T-helper 9 cell (primary cell): Measurements from ENCODE around the gene POLR3B.
"Not testable (repeated sequence)": the region's sequence is repeated elsewhere in the genome, so short reads cannot be mapped to it uniquely, and the experiment has no call there.

Source experiments
- DNase-seq: peaks from one replicate; pipeline ENCODE4 v3.0.0-alpha.2; 2020

Gene POLR3B

DNA sequence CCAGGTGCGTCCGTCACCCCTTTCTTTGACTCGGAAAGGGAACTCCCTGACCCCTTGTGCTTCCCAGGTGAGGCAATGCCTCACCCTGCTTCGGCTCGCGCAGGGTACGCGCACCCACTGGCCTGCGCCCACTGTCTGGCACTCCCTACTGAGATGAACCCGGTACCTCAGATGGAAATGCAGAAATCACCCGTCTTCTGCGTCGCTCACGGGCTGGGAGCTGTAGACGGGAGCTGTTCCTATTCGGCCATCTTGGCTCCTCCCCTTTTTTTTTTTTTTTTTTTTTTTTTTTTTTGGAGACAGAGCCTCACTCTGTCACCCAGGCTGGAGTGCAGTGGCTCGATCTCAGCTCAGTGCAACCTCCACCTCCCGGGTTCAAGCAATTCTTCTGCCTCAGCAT lies 120.1 kb downstream of the POLR3B start:
- DNase-seq, result not testable (repeated sequence)

DNA sequence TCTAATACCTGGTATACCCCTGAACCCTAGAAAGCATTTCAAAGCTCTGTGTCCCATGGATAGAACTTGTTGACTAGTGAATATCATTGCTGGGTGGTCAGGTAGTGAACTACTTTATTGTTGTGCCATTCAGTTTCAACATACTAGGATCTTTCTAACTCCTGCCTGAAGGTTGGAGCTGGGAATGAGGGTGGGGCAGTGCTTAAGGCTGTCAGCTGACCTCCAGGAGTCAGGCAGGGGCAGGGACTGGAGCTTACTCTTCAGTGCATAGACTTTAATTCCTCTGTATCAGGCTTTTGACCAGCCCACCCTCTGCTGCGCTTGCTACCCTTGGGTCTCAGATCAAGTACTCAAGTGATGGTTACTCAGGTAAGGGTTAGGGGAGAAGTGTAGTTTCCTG lies 122.7 kb downstream of the POLR3B start:
- no peak for DNase-seq

DNA sequence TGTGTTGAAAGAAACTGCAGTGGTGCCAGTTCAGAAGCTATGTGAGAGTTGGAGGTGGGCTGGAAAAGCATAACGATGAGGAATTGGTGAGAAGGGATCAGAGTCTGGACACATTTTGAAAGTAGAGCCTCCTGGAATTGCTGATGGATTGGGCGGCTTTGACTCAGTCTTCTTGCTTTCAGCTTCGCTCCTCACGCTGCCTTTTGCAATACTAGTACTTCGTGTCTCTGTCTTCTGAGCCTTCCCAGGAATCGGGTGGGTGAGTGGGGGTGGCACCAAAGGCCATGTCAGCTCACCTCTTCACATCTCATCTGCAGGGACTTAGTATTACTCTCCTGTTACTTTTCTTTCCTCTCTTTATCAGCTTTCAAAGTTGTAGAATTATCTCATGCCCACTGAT lies 123.7 kb downstream of the POLR3B start:
- no peak for DNase-seq

DNA sequence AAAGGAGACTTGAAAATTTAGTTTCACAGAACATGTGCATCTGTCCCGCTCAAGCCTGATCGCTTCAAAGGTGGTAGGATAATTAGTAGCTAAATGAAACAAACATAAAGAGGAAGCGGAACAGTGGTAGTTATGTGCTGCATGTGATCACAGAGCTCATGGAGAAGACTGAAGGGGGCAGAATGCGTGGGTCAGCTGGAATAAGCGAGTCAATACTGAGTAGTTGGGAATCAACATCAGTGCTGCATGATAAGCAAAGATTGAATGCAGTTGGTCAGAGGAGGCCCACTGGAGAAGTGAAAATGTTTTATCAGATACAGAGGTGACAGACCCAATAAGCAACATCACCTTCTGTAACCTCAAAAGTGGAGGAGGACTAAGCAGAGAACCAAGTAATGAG lies 130.1 kb downstream of the POLR3B start:
- no peak for DNase-seq

DNA sequence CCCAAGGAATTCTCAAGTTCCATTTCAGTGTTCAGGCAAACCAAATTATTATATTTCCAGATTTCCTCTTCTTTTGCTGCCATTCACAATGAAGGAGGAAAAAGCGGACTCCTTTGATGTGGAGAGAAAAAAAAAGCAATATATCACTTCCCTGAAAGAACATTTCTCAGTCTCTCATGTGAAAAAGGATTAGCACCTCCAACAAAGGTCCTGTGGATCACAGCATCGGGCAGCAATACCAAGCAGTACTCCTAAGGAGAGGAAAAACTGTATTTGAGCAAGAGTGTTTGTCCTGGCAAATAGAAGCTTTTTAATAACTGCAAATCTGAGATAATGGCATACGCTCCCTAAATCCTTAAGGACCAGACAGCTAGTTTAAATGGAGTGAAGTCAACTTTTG lies 131.3 kb downstream of the POLR3B start:
- no peak for DNase-seq

DNA sequence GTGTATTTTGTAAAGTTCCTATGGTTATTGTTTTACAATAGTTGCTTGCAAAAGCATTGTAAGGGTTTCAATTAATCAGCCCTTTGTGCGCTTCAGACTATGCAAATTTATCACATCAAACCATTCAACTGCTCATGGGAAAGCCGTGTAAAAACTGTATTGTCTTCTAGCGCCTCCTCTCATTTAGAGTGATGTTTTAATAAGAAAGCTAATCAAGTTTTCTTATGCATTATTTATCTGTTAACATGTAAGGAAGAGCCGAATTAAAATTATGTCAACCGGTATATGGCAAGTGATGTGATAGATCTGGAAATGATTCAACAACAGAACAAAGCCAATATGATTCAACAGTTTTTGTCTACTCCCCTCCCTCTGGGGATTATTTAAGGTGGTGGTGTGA lies 132.7 kb downstream of the POLR3B start:
- no peak for DNase-seq

DNA sequence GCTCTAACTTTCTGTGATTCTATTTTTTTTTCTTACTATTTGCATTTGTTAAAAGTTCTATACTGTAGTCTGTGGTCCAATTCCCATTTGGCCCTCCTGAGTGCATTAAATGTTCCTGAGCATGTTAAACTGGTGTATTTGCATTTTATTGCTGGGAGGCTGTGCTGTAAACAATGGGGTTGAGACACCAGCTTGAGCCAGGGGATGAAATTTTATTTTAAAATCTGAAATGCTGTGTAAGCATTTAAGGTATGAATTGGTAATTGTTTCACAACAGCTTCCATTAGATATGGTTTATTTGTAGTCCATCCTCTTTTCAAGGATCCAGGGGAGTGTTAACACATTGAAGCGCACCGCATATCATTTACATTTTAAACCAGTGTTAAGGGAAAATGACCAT lies 135.3 kb downstream of the POLR3B start:
- no peak for DNase-seq

DNA sequence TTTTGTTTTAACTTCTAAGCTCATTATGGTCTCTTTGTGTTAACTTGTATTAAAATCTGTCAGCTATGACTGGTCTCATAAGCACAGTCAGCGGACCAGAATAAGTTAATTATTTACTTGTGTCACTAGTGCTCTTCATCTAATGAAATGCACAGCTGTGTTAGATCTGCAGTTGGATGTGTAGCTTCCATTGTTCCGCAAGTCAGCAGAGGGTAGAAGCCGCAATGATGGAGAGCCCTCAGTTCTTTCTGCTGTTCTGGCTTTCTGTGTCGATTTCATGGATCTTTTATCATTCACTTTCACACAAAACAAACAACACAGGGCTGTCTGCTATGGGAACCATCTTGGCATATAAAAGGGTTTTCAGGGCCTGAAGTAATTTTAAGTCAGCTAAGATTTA lies 136.0 kb downstream of the POLR3B start:
- no peak for DNase-seq

DNA sequence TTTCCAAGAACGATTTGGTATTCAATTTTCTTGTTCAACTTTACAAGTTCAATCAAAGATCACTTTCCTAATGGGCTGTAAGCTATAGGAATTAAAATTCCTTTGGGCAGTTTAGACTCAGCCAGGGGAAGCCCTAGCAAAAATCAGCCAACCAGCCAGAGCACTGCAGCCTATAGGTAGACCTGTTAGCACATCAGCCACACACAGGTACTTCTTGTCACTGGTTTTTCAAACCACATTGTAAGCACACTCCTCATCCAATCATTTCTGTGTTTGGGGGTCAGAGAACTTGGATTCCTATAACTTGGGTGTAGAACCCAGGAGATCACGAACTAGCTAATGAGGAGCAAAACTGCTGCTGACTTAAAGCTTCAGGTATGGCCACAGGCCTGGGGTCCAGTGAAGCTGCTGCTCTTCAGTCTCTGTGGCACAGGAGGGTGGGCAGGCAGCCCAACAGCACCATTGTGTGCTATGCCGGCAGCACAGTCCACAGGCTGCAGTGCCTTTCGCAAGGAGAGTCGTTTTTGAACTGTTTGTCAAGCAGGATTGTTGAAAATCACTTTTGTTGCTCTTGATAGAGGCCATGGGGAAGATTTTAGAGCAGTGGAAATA lies 137.9 kb downstream of the POLR3B start:
- no peak for DNase-seq

DNA sequence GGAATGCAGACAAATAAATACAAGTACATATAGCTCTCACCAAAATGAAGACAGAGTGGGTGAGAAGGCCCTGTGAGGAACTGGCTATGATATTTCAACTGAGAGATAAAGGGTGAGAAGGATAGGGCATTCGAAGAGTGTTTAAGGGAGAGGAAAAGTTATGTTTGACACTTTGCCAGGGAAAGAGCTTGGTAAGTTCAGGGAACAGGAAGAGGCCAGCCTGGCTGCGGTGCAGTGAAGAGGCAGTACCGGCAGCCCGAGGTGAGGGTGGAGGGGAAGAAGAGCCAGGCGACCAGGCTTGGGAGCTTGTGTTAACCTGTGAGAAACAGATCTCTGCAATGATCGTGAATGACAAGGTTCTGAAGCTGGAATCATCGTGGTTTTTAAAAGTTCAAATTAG lies 140.5 kb downstream of the POLR3B start:
- no peak for DNase-seq

DNA sequence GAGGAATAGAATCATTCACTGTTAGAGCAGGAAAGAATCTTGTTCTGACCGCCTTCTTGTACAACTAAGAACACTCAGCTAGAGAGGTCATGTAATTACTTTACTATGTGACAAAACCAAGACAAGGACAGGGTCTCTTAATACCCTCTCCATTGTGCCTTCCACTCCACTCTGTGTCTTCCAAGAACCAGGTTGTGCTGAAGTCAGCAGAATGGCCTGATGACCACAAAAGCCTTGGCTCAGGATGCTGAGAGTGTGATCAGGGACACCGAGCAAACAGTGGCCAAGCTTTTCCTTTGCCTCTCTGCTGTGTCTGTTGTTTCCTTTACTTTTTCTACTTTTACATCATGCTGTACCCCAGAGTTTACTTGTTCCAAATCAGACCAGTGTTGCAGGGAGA lies 142.1 kb downstream of the POLR3B start:
- no peak for DNase-seq

DNA sequence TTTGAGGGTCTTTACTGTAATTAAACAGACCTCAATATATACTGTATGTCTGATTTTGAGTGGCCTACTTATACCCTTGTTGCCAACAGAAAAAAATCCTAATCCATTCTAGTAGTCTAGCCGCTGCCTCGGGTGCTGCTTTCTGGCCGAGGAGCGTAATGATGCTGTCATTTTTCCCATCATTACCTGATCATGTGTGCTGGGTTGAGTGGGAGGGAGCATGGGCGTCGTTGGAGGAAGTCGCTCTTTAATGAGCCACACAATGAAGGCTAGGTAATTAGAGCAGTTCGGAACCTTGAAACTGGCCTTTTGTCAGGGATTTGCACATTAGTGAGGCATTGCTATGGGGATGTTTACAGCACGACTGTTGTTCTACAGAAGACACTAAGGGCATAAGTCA lies 149.1 kb downstream of the POLR3B start:
- no peak for DNase-seq

DNA sequence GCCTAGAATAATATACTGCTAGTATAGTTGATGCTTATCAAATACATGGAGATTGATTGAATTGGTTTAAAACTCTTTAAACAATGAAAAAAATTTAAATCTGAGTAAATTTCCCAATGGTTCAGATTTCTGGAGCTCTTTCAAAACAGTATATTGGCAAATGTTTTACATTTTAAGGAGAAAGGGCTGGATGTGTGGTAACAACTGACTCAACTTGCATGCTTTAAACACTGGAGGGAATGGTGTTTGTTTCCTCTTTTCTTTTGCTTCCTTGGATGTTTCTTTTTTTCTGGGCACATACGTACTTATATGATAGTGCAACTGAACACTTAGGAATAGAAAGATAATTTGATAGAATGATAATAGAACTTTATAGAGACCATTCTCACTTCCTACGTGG lies 151.4 kb downstream of the POLR3B start:
- no peak for DNase-seq

DNA sequence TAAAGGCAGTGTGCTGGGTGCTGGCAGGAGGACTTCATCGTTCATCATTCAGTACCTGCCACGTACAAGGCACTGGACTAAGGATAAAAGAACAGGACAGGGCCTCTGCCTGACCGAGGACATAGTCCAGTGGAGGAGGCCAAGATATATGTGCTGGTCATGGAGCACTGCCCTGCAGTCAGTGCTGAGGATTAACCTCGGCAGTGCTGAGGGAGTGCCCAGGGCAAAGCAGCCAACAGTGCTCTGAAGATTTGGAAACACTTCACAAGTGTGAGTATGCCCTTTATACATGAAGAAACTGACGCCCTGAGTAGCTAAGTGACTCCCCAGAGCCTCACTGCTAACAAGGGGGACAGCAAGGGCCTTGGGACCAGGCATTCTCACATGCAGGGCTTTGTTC lies 153.8 kb downstream of the POLR3B start:
- DNase-seq, result no peak

DNA sequence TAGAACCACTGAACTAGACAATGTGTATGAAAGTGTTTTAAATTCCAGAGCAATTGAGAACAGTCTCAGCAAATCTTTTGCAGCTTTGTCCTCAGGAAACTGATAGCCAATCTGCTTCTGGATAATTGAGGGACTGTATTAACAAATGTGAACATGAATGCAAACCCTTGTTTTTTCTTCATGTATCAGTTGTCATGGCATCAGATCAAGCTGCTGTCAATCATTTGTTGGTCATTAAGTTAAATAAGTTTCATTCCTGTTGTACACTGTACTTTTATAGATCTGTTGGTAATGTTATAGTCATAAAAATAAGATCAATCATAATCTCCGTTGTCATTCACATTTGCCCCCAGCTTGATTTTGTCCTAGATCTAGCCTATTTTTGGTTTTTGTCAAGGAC lies 159.8 kb downstream of the POLR3B start:
- no peak for DNase-seq

DNA sequence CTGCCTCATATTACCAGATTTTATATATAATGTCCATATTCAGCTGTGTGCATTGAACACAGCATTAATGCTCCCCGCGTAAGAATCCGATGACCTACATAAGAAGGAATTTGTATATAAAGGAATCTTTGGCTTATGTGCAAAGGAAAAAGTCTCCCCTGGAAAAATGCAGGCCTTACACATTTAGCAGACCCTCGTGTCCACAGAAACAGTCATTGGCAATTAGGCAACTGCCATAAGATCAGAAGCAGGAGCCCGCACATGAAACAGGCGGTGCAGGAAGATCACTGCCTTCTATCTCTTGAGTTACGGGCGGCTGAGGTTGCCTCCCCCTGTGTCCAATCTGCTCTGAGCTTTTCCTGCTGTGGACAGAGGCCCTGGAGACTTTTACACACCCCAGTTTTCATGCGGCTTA lies 162.1 kb downstream of the POLR3B start:
- DNase-seq, result no peak

DNA sequence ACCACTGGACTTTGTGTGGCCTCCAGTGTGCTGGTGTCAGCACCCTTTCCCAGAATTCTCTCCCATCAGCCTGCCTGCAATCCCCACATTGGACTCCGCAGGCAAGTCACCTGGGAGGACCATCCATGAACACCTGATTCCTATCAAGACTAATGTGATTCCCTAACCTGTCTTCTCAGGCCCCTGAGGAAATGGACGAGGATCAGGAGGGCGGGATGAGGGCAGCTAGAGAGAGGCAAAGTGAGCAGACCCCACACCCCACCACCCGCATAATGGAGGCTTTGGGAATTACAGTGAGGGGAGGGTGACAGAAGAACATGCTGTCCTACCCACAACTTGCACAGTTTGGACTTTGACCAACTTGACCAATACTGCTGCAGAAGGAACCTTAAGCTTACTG lies 164.4 kb downstream of the POLR3B start:
- no peak for DNase-seq

DNA sequence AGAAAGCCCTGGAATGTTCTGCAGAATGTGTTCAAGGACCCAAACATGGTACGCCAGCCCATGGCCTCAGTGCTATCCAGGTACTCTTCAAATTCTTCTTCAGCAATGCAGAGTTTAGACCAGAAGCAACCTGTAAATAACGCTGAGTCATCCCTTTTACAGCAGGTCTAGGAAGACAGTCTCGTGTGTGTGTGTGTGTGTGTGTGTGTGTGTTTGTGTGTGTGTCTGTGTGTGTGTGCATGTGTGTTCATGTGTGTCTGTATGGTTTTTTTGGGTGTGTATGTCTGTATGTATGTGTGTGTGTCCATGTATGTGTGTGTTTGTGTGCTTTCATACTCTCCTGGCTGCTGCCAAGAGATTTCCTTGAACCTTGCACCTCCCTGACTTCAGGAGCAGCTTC lies 165.2 kb downstream of the POLR3B start:
- DNase-seq, result no peak

DNA sequence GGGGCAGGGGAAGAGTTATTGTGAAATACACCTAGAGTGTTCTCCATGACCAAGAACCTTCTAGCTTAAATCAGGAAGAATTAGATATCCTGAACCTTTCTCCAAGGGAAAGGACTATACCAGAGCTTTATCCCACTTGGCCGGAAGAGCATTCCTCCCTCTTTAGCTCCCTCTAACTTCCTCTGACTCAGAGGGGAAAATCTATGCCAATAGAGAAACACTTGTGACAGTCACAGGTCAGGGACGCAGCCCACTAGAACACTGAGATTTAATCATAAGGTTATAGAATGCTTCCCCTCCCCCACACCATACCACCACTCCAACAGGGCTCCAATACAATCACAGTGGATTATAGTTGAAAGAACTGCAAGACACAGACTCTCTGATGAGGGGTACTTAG lies 169.8 kb downstream of the POLR3B start:
- no peak for DNase-seq

DNA sequence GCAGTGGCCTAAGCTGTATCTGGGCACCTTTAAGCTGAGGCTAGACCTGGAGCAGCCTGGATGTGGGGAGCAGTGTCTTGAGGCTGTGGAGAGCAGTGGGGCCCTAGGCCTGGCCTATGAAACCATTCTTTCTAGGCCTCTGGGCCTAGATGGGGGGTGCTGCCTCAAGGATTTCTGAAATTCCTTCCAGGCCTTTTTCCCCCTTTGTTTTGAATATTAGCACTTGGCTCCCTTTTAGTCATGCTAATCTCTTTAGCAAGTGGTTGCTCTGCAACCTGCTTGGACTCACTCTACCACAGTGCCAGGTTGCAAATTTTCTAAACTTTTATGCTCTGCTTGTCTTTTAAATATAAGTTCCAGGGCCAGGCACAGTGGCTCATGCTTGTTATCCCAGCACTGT lies 183.7 kb downstream of the POLR3B start:
- DNase-seq, result no peak

DNA sequence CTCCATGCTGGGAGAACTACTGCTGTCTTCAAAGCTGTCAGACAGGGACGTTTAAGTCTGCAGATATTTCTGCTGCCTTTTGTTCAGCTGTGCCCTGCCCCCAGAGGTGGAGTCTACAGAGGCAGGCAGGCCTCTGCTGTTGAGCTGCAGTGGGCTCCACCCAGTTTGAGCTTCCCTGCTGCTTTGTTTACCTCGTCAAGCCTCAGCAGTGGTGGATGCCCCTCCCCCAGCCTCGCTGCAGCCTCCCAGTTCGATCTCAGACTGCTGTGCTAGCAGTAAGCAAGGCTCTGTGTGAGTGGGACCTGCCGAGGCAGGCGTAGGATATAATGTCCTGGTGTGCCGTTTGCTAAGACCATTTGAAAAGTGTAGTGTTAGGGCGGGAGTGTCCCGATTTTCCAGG lies 193.9 kb downstream of the POLR3B start:
- no peak for DNase-seq

DNA sequence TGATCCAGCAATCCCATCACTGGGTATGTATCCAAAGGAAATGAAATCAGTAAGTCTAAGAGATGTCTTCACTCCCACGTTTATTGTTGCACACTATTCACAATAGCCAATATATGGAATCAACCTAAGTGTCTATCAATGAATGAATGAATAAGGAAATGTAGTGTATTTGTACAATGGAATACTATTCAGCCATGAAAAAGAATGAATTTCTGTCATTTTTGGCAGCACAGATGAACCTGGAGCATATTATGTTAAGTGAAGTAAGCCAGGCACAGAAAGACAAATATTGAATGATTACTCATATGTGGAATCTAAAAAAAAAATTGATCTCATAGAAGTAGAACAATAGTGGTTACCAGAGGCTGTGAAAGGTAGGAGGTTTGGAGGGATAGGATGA lies 194.7 kb downstream of the POLR3B start:
- no peak for DNase-seq
